Measurements from ENCODE around the gene PTCRA.

Gene PTCRA

GRCh38 chr6:42962096-42962495 lies 46.2 kb downstream of the PTCRA start:
- H3K4me3 ChIP-seq (ENCODE audit: low read depth, low read length), result no peak overlapping the region
- DNase-seq (ENCODE audit: low read depth), result no peak
- TF ChIP-seq CTCF (IDR thresholded peaks at IDR 0.05; ENCODE audit: insufficient read depth, low read depth, low read length, missing control alignments), result no peak

- H3K4me3 ChIP-seq (ENCODE audit: low read depth, low read length), result no peak overlapping the region
- no peak for DNase-seq (ENCODE audit: low read depth)
- TF ChIP-seq CTCF (IDR thresholded peaks at IDR 0.05; ENCODE audit: insufficient read depth, low read depth, low read length, missing control alignments), result no peak
Observed at GRCh38 chr6:42962502-42963178, 46.8 kb downstream of the PTCRA start.

- no peak for TF ChIP-seq CTCF (IDR thresholded peaks at IDR 0.05; ENCODE audit: insufficient read depth, low read depth, low read length, missing control alignments)
- H3K4me3 ChIP-seq (ENCODE audit: low read depth, low read length), result no peak overlapping the region
- DNase-seq (ENCODE audit: low read depth), result no peak
Observed at GRCh38 chr6:42963179-42963854, 47.5 kb downstream of the PTCRA start.

- no peak for TF ChIP-seq CTCF (IDR thresholded peaks at IDR 0.05; ENCODE audit: insufficient read depth, low read depth, low read length, missing control alignments)
- peak; percentile 51 for DNase-seq (ENCODE audit: low read depth)
Observed at GRCh38 chr6:42963855-42964605, 48.2 kb downstream of the PTCRA start.

GRCh38 chr6:42966571-42966970 lies 50.7 kb downstream of the PTCRA start:
- DNase-seq (ENCODE audit: low read depth), result no peak
- no peak overlapping the region for H3K4me3 ChIP-seq (ENCODE audit: low read depth, low read length)
- no peak for TF ChIP-seq CTCF (IDR thresholded peaks at IDR 0.05; ENCODE audit: insufficient read depth, low read depth, low read length, missing control alignments)

More at GRCh38 chr6:42963855-42964605, 48.2 kb downstream of the PTCRA start:
- H3K4me3 ChIP-seq (ENCODE audit: low read depth, low read length), result no peak overlapping the region

GRCh38 chr6:42967228-42967627 lies 51.4 kb downstream of the PTCRA start:
- TF ChIP-seq CTCF (IDR thresholded peaks at IDR 0.05; ENCODE audit: insufficient read depth, low read depth, low read length, missing control alignments), result no peak
- no peak for DNase-seq (ENCODE audit: low read depth)
- no peak overlapping the region for H3K4me3 ChIP-seq (ENCODE audit: low read depth, low read length)
